GM19351 (cell line): ENCODE measurements around the gene NCKAP5L.
A peak's percentile ranks its signal among the peaks of the same experiment; 100 is the strongest.

Experiments used
- ATAC-seq: cut with Tn5 transposase; IDR thresholded peaks from one replicate; pipeline ENCODE4 v1.9.1; 2021; ENCODE audit warnings: mild to moderate bottlenecking, moderate library complexity; ENCODE audit not compliant: unreplicated experiment

NCKAP5L gene

DNA sequence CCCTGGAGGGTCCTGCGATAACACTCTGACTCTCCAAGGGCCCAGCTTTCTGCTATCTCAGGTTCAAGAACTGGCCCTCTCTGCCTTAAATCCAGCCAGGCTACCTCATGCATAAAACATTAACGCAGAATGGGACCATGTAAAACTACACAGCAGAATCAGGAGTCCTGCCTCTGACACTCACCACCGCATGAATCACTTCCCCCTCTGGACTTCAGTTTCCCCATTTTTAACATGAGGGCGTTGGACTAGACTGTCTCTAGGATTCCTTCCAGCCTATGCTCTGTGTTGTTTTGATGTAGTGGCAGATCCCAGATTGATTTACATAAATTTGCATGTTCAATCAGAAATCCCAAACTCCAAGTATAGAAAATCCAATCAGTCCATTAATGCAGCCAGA lies 3.3 kb downstream of the NCKAP5L start:
- no peak for ATAC-seq

DNA sequence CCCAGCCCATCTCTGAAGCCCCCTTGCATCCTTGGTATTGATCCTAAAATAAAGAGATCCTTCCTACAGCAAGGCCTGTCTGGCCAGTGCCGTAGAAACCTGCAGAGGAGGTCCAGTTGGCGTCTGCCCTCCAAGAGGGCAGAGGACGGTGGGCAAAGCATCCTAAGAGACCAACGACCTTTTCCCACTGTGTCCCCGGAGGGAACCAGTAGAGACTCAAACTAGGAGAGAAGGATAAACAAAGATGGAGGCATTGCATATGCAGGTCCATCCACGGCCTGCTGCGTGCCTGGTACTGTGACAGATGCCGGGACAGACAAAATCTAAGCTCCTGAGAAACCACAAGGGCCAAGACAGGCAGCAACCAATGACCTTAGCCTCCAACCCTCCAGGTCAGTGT lies 3.8 kb downstream of the NCKAP5L start:
- ATAC-seq, result no peak

DNA sequence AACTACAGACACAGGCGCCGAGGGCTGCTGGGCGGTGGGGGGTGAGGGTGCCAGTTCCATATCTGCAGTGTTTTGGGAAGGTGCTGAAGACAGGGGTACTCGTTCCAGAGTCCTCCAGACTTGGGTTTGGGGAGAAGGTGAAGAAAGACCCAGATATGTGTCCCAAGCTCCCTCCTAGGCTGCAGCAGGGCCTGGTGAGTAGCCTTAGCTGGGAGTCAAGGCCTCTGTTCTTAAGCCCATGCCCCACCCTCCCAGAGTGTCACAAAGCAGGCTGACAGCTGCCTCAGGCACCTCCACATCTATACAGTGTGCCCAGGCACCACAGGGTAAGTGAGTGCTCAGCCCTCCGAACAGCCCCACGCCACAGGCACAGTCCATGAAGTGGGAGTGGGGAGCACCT lies 4.3 kb downstream of the NCKAP5L start:
- no peak for ATAC-seq

DNA sequence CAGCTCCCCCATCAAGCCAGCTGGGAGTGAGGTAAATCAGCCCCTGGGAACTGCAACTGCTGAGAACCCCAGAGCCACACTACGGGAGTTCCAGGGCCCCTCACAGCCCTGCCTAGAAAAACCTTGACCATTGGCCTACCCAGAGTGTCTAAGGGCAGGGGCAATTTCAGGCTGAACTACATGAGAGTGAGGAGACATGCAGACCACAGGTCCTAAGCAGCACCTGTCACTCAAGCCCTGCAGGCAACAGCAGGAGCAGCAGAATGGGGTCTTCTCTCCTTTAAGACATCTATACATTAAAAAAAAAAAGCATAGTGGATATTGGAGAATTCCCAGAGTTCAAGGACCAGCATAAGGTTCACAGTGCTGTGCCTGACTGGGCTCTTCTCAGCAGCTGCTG lies 4.9 kb downstream of the NCKAP5L start:
- ATAC-seq, result no peak

DNA sequence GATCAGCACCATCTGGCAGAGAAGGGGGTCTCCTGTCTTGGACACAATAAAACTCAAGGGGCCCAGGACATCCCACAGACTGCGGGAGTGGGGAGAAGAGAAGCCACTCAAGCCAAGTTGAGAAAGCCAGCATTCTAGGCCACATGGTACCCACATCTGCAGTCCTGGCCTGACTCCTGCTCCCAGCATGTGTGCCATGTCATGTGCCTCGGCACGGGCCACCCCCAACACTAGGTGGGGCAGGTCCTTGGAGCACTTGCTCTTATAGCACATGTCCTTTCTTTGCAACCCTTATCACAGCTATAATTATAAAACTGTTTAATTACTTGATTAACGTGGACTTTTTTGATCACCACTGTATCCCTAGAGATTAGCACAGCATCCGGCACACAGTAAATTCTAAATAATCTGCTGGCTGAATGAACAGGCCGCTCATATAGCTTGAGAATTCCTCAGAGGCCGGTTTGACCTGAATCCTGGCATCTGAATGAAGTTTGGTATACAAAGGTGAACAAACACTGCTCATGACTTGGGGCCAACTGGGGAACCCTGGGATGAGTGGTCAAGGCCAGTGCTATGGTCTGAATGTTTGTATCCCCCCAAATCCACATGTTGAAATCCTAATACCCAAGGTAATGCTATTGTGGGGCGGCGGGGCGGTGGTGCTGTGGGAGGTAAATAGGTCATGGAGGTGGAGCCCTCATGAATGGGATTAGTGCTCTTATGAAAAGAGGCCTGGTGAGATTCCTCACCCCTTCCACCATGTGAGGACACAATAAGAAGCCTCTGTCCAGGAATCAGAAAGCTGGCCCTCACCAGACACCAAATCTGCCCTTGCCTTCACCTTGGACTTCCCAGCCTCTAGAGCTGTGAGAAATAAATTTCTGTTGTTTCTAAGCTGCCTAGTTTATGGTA lies 6.6 kb downstream of the NCKAP5L start:
- no peak for ATAC-seq

DNA sequence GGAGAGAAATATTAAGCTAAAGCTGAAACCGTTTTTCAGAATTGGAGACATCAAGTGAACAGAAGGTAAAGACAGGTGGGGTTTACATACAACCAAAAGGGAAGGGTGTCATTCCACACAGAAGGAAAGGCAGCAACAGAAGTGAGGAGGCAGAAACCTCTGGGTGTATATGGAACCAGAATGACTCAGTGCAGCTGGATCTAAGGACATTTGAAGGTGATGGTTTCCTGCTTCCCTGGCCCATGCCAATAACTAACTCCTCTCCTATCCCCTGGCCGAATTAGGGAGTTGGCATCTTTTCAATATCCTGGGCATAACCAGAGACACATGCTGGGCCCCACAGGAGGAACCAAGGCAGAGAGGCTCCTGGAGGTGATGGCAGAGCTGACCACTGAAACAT lies 8.4 kb downstream of the NCKAP5L start:
- no peak for ATAC-seq

DNA sequence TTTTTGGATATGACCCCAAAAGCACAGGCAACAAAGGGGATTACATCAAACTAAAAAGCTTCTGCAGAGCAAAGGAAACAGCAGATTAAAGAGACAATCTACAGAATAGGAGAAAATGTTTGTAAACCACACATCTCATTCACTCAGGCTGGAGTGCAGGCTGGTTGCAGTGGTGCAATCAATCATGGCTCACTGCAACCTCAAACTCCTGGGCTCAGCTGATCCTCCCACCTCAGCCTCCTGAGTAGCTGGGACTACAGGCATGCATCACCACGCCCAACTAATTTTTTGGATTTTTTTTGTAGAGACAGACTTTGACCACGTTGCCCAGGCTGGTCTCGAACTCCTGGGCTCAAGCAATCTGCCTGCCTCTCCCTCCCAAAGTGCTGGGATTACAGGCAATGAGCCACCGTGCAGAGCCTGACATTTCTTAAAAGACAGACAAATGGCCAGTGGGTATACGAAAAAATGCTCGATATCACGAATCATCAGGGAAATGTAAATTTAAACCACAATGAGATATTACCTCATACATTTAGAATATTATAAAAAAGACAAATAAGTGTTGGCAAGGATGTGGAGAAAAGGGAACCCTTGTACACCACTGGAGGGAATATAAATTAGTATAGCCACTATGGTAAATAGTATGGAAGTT lies 9.8 kb downstream of the NCKAP5L start:
- ATAC-seq, result no peak

DNA sequence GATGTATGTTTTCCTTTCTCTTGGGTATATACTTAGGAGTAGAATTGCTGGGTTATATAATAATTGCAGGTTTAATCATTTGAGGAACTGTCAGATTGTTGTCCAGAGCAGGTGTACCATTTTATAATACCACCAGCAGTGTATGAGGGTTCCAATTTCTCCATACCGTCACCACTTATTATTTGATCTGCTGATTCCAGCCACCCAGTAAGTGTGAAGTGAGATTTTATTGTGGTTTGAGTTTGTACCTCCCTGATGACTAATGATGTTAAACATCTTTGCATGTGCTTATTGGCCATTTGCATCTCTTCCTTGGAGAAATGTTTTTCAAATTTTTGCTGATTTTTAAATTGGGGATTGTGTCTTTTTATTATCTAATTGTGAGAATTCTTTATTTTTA lies 15.1 kb downstream of the NCKAP5L start:
- ATAC-seq, result no peak

DNA sequence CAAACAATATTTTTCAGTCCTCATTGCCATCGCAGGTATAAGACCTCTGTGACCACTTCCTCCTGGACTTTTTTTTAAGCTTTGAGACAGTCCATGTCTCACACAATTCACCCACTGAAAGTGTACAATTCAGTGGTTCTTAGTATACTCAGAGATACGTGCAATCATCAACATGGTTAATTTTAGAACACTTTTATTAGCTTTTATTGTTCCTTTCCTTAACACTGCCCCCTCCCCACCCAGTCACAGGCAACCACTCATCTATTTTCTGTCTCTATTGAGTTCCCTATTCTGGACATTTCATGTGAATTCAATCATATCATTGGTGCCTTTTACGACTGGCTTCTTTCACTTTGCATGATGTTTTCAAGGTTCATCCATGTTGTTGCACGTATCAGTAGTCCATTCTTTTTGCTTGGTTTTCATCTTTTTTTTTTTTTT lies 16.2 kb downstream of the NCKAP5L start:
- peak; percentile 43 for ATAC-seq

DNA sequence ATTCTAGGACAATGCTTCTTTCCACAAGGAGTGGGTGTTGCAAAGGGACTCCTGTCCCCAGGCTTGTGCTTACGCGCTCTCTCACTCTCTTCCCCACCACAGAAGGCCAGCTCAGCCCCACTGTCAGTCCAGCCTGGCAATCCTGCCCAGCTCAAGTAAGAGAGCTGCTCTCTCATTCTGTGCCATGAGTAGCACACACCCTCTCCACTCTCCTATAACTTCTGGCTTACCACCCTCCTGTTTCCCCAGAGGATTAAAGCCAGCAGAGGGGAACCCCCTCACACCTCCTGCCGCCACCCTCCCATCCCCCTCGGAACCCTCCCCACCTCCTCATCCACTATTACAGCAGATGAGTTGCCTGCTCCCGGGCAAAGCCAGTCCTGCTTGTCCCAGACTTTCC lies 17.1 kb downstream of the NCKAP5L start:
- no peak for ATAC-seq

DNA sequence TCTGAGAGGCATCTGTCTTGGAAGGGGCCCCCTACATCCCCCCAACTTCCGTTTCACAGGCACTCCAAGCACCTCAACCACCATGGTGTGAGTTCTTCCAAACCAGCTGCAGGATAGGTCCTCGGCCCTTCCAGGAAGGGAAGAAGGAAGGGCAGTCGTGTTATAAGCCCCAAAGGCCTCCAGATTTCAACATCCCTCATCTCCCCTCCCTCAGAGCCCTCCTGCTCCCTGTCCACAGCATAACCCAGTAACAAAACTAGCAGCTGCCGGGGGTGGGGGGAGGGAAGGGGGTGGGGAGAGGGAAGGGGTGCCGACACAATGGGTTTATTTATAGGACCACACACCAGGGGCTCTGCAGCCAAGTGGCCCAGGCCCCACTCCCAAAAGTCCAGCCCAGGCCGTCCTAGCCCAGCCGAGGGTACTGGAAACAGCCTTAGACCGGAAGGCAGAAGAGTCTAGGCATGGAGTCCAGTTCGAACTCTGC lies 18.3 kb downstream of the NCKAP5L start:
- ATAC-seq, result no peak

DNA sequence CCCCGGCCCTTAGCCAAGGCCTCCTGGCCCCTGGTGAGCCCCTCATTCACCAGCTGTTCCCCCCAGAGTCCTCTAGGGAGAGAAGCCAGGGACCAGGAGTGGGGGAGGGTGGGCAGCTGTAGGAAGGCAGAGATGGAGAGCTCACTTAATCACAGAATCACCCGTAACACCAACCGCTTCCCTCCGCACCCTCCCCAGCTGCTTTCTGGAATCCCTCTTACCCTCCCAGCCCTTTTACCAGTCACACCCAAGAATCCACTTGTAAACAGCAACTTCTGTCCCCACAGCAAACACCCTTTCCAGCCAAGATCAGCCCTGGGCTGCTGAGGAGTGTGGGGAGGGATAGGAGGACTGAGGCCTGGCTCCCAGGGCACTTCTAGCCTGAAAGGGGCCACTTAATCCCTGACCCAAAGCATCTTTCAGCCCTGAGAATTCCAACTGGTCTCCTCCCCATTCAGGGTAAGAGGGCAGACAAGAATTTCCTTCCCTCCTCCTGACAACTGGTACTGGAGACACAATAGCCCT lies 18.8 kb downstream of the NCKAP5L start:
- no peak for ATAC-seq

DNA sequence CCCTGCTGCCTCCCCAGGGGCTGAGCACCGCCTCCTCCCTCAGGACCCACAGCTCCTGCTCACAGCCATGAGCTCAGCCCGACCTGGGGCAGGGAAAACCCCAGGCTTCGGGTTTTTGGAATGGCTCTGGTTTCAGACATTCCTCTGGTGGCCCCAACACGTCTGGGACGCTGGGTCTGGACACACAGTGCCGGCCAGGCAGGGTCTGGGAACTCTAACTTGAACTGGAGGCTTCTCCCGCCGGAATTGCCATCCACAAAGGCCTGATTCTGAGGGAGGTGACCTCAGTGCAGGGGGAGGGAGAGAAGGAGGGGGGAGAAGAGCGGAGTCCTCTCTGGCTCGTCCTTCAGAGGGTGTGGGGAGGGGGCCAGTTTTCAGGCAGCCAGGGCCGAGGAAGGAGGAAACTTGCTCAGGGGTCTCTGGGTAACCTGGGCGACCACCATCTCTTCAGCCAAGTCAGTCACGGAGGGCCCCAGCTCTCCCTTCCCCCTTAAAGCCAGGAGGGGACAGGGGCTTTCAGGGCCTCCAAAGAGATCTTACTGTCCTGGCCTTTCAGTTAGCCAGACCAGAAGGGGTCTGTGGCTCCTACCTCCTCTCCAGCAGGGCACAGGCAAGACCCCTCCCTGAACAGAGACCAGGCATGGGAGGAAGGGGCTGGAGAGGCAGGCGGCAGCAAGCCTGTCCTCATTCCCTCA lies 19.4 kb downstream of the NCKAP5L start:
- no peak for ATAC-seq

DNA sequence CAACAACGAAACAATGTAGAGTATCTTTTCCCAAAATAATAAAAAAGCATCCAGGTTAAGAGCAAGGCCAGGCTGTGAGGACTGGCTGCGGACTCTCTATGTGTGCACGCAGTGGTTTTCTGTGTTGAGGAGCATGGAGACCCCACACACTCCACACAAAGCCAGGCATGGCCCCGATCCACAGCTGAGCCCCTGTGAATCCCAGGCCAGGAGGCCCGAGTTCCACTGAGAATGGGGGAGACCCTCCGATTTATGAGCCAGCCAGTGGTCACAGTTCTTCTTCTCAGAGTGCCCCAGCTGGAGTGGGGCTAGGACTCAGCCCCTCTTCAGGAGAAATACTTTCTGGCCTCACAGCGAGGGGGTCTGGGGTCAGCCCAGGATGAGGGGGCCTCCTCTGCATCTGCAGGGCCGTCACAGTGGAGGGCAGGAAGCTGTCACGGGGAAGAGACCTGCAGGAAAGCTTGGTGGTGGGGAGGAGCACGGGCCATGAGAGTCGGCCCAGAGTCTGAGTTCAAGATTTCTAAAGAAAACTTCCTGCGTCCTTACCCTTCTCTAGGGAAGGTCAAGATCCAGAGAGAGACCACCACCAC lies 20.1 kb downstream of the NCKAP5L start:
- no peak for ATAC-seq

DNA sequence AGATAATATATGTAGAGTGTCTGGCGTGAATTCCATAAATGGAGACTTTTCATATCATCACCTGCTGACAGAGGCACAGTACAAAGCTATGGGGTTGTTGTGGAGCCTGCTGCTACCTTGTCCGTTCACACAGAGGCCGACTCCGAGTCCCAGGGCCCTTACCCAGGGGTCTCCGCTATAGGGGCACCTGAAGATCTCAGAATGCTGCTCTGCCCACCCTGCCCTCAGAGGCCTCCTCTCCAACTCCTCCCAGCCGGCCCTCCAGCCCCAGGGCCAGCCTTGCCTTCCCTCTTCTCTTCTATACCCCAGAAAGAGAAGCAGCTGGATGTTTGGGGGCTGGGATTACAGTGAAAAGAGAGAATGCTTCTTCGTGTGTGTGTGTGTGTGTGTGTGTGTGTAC lies 21.3 kb downstream of the NCKAP5L start:
- no peak for ATAC-seq

DNA sequence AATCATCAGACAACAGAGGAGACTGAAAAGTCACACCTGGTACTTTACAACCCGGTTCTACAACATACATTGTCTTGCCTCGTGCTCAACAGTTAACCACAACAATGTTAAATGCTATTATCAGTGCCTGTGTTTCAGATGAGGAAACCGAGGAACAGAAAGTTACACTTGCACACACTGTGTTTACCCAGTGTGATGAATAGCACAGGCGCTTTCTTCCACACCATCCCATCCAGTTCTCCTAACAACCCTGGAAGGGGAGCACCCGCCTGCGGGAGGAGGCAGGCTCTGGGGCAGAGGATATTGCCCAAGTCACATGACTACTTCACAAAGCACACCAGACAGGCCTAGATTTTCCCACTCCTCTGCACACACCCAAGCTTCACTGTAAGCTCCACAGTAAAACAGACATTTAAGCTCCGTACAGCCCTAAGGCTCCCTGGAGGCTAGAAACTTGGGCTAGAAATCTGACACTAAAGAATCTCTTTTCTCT lies 21.8 kb downstream of the NCKAP5L start:
- no peak for ATAC-seq

DNA sequence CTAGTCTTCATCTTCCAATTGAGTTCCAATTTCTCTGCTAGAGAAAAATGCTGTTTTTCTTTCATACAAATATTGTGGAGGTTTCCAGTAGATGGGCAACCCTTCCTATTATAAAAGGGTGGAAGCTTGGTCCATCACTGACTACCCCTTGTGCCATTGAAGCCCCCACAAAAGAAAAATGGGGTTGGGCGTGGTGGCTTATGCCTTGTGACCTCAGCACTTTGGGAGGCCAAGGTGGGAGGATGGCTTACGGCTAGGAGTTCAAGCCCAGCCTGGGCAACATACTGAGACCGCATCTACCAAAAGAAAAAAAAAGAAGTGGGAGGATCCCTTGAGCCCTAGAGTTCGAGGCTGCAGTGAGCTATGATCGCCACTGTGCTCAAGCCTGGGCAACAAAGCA lies 22.8 kb downstream of the NCKAP5L start:
- ATAC-seq, result no peak

DNA sequence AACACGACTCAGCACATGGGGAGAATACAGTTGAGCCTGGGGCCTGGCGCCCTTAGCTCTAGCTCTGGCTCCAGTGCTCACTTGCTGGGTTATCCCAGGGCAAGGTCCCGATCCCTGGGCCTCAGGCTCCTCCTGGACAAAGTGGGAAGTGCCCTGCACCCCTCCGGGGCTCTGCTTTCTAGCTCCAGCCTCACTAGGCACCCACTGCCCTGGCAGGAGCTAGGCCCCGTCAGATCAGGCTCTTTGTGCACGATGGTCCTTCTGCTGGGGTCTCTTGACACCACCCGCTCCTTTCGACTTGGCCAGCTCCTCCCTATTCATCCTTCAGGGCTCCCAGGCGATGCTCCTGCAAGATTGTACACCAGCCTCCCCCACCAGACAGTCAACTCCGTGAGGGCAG lies 23.4 kb downstream of the NCKAP5L start:
- no peak for ATAC-seq

DNA sequence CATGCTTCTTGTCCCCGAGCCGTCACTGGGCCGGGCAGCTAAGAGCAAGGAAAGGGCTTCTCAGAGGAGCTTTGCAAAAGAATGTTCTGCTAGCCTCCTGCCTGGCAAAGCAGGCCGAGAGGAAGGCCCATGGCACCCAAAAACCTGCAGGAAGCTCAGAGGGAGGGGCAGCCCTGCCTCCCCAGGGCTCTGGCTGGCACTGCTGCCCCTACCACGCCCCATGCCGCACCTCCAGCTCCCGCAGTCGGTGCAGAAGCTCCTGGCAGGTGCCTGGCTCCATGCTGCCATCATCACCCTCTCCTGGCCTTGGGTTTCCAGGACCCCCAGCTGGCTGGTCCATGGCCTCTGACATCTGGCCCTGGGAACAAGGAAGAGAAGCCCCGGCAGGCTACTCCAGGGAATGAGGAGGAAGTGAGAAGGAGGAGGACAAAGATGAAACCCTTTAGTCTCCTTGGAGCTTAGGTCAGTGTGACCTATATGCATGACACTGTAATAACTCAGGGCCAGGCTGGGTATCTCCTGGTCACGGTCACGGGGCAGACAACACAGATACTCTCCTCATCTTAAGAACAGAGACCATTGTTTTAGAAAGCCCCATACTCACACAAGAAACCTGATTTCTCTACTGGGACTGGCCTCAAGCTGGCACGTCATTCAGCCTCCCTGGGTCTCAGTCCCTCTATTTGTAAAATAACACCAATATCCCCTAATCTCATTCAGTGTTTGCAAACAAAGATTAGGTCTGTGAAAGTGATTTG lies 24.3 kb downstream of the NCKAP5L start:
- no peak for ATAC-seq
